Measurements from ENCODE around the gene RBBP7. TPM values are rescaled to one million over a fixed set of nuclear protein-coding genes. Genes with fewer than 3 reads are reported as not detected.

RBBP7 gene
- total RNA-seq, 1 experiment from 2014 or later: 197 TPM

GRCh38 chrX:16882169-16882568, 12.0 kb upstream of the RBBP7 start:
- Histone ChIP-seq H3K9me3 (ENCODE audit: insufficient read depth, low read depth) (no peaks in the 10 kb centered on the region), H3K36me3 (ENCODE audit: low read depth) (no peaks in the 10 kb centered on the region), H3K4me2 (peak overlapping the region; percentile 95), H3K79me2 (ENCODE audit: low read depth) (no peaks in the 10 kb centered on the region), H3K4me3 (peak overlapping the region; percentile 70; the same call in 1 of the 2 replicates), H3F3A (ENCODE audit: insufficient read depth, low read depth) (peaks cover 6% of the 10 kb centered on the region; the same call in 1 of the 2 replicates), H2AFZ (peak overlapping the region; percentile 84; the same call in 1 of the 2 replicates), H3K4me1 (replicated peaks; ENCODE audit: insufficient read depth) (0 out of 2 replicates have a peak, but pooled peaks cover 4% of the 10 kb centered on the region), H3K27me3 (ENCODE audit: insufficient read depth, low read depth) (no peaks in the 10 kb centered on the region), H3K27ac (no peak overlapping the region), H3K9me2 (ENCODE audit: insufficient read depth) (no peaks in the 10 kb centered on the region), H4K20me1 (ENCODE audit: insufficient read depth) (no peaks in the 10 kb centered on the region)
- BruUV-seq (replicated peaks): no TSS peak
- intact Hi-C loops (cut with micrococcal nuclease; ENCODE audit: unreplicated experiment): loop anchor here (5.0 kb wide), 1 partner anchor 65 kb away; the partner anchor contains the start of gene REPS2
- ChIA-PET POLR2A (ENCODE audit: unreplicated experiment) (interaction anchor here (0.6 to 1.1 kb wide), 5 partner anchors 15 to 171 kb away, joined by 3 to 5 read pairs (median 4); partner anchors contain the start of gene SYAP1), CTCF (interaction anchor here (1.0 to 3.0 kb wide), 3 partner anchors 10 to 164 kb away, joined by 3 to 40 read pairs (median 4); no protein-coding TSS in a partner anchor)
- no peak for TF ChIP-seq CTCF (conservative IDR thresholded peaks at IDR 0.05)
- TF ChIP-seq EZH2 (IDR thresholded peaks at IDR 0.05; ENCODE audit: low read depth): no peak
- peak in 1 of 2 experiments; percentile 11 for DNase-seq

GRCh38 chrX:16876696-16877095, 6.5 kb upstream of the RBBP7 start:
- POLR2A ChIA-PET (ENCODE audit: unreplicated experiment): no interaction called here
- CTCF ChIA-PET: no interaction called here
- no peak overlapping the region for H3K4me3 ChIP-seq

GRCh38 chrX:16874458-16875095, 4.4 kb upstream of the RBBP7 start:
- POLR2A ChIA-PET (ENCODE audit: unreplicated experiment): interaction anchor here (0.7 kb wide), 1 partner anchor 155 kb away, joined by 5 read pairs; the partner anchor contains the start of gene SYAP1
- no peaks in the 10 kb centered on the region for H4K20me1 ChIP-seq (ENCODE audit: insufficient read depth)
- H3K27ac ChIP-seq: no peak overlapping the region
- peaks cover 11% of the 10 kb centered on the region for H3K4me1 ChIP-seq (replicated peaks; ENCODE audit: insufficient read depth)
- H3K9me3 ChIP-seq (ENCODE audit: insufficient read depth, low read depth): no peaks in the 10 kb centered on the region
- H3K27me3 ChIP-seq (ENCODE audit: insufficient read depth, low read depth): no peaks in the 10 kb centered on the region
- DNase-seq: no peak
- H3K9me2 ChIP-seq (ENCODE audit: insufficient read depth): no peaks in the 10 kb centered on the region
- H3K79me2 ChIP-seq (ENCODE audit: low read depth): no peaks in the 10 kb centered on the region; the same call in 1 of the 2 replicates
- H3K36me3 ChIP-seq (ENCODE audit: low read depth): no peaks in the 10 kb centered on the region
- CTCF ChIA-PET: no interaction called here
- TF ChIP-seq EZH2 (IDR thresholded peaks at IDR 0.05; ENCODE audit: low read depth) (no peak), CTCF (conservative IDR thresholded peaks at IDR 0.05) (no peak)
- BruUV-seq (replicated peaks): no TSS peak
- 0 out of 2 replicates have a peak, but pooled peaks cover 3% of the 10 kb centered on the region for H3F3A ChIP-seq (ENCODE audit: insufficient read depth, low read depth)
- no peak overlapping the region for H2AFZ ChIP-seq
- intact Hi-C loops (cut with micrococcal nuclease; ENCODE audit: unreplicated experiment): no loop called here
- no peak overlapping the region for H3K4me2 ChIP-seq
- no peak overlapping the region for H3K4me3 ChIP-seq

More at GRCh38 chrX:16876696-16877095, 6.5 kb upstream of the RBBP7 start:
- no peaks in the 10 kb centered on the region for H3F3A ChIP-seq (ENCODE audit: insufficient read depth, low read depth)
- no peak for DNase-seq
- H3K9me2 ChIP-seq (ENCODE audit: insufficient read depth): no peaks in the 10 kb centered on the region
- intact Hi-C loops (cut with micrococcal nuclease; ENCODE audit: unreplicated experiment): no loop called here
- no TSS peak for BruUV-seq (replicated peaks)
- no peaks in the 10 kb centered on the region for H3K36me3 ChIP-seq (ENCODE audit: low read depth)
- TF ChIP-seq CTCF (conservative IDR thresholded peaks at IDR 0.05): no peak
- TF ChIP-seq EZH2 (IDR thresholded peaks at IDR 0.05; ENCODE audit: low read depth): no peak
- H4K20me1 ChIP-seq (ENCODE audit: insufficient read depth): no peaks in the 10 kb centered on the region
- peaks cover 5% of the 10 kb centered on the region for H3K4me1 ChIP-seq (replicated peaks; ENCODE audit: insufficient read depth)
- H3K27ac ChIP-seq: no peak overlapping the region
- no peaks in the 10 kb centered on the region for H3K9me3 ChIP-seq (ENCODE audit: insufficient read depth, low read depth)
- no peak overlapping the region for H2AFZ ChIP-seq
- H3K79me2 ChIP-seq (ENCODE audit: low read depth): no peaks in the 10 kb centered on the region
- no peaks in the 10 kb centered on the region for H3K27me3 ChIP-seq (ENCODE audit: insufficient read depth, low read depth)
- H3K4me2 ChIP-seq: no peak overlapping the region
